Measurements from ENCODE around the gene PAX6.
"Not testable (repeated sequence)": the region's sequence is repeated elsewhere in the genome, so short reads cannot be mapped to it uniquely, and the experiment has no call there.

The PAX6 gene

DNA sequence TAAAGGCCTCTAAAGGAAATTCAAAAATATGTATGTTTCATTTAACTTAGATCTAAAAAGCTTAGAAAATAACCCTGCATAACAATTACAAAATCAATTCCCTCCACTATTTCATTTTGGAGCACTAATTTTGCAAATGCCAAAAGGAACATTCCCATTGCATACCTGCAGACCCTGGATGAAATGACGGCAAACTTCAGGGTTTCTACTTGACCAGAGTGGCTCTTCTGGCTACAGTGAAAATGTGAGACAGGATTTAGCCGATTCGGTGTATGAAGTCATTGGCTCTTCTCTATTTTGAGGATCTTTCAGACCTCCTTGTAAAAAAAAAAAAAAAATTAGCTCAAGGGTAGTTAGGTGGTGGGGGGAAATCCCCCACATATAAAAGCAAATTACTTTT, 44.1 kb downstream of the PAX6 start:
- no peak for DNase-seq (ENCODE audit: low read depth)

DNA sequence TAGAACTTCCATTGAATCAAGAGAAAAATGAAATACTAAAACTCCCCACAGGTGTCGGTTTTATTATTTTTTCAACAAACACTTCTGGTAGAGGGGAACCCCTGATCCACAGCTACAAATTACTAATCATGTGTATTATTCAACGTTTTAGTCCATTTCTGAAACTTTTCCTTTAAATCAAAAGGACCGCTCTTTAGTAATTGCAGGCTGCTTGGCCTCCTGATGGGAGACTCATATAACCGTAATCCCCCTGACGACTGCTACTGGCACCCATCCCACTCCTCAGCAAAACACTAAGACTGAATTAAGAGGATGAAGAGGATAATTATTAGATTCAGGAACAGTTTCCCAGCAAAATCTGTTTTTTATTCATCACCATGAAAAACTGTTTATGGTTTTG, 46.4 kb downstream of the PAX6 start:
- no peak for DNase-seq (ENCODE audit: low read depth)

DNA sequence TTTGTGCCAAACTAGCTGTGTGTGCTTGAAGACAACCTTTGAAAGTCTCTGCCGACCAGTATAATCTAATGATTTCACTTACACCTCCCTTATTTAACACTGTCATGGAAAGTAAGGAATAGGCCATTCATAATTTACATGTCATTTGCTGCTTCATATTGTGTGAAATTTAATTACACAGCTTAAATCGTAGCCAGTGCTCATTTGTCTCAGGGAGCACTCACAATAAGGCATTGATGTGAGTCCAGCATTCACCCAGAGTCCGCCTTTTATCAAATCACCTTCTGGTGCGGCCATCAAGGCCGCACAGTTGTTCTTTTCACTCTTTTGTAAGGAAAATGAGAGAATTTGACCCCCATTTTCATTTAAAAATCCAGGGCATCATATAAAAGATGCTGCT, 46.9 kb downstream of the PAX6 start:
- DNase-seq (ENCODE audit: low read depth) = no peak

DNA sequence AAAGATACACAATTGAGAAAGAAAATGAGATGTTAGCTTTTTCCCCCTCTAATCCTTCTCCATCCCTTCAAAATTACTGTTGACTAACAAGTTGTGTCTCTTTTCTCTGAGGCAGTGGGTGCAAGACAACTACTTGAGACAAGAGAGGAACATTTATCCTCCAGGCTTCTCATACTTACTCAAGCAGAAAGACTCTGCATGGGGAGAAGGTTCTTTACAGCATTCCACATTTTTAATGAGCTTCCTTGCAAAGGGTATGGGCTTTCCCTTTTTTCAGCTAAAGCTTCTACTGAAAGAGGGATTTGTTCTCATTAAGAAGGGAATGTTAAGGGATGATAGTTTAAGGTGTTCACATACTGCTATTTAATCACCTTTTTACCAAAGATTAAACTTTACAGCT, 47.8 kb downstream of the PAX6 start:
- no peak for DNase-seq (ENCODE audit: low read depth)

DNA sequence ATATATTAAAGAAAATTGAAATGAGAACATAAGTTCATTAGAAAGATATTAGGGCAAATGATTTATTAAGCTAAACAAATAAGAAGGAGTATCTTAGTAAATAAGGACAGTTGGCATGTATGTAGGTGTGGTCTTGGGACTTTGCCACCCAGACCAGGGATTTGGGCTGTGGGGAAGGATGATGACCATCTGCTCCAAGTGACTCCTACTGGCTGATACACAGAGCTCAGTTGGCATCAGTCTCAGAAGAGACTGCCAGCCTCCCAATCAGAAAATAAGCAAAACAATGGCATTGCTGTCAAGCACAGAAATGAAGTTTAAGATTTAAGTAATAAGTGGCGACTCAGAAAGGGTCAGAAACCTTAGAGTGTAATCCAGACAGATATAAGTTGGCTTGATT, 49.5 kb downstream of the PAX6 start:
- DNase-seq (ENCODE audit: low read depth) = no peak

DNA sequence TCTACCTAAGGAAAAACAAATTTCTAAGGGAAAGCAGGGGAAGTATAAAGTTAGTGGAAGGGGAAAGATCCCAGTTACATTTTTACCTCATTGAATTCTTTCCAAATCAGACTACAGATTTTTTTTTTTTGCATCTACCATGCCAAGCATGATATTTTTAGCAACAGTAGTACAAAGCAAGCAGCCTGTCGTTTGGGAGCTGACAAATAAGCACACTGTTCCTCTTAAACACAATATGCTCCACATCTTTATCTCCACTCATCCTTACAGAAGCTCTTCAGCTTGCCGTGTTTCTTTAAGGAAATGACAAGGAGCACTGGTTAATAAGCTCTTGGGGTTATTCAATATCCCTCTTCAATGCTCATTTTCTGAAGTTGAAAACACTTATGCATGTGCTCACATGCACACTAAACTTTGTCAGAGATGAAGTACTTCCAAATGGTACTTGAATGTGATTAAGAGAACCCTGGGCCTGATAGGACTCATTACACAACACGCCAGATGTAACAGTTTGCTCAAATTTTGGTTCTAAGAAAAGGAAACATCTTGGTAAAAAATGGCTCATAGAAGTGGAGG, 53.8 kb downstream of the PAX6 start:
- no peak for DNase-seq (ENCODE audit: low read depth)

DNA sequence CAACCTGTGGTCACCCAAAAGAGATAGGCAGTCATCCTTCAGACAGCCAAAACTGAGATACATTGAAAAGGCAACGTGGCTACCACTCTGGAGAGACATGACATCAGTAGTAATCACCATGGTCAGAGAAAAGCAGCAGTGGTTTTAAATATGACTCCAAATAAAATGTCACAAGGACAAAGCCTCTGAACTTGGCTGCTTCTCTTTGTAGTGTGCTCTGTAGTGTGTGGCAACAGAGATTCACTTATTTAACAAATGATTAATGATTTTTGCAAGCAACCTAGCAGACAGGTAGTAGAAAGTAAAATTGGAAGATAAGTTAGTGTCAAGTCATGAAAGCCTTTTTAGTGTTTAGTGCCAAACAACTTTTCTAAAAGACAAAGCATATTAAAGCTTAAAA, 63.5 kb downstream of the PAX6 start:
- DNase-seq (ENCODE audit: low read depth) = no peak

DNA sequence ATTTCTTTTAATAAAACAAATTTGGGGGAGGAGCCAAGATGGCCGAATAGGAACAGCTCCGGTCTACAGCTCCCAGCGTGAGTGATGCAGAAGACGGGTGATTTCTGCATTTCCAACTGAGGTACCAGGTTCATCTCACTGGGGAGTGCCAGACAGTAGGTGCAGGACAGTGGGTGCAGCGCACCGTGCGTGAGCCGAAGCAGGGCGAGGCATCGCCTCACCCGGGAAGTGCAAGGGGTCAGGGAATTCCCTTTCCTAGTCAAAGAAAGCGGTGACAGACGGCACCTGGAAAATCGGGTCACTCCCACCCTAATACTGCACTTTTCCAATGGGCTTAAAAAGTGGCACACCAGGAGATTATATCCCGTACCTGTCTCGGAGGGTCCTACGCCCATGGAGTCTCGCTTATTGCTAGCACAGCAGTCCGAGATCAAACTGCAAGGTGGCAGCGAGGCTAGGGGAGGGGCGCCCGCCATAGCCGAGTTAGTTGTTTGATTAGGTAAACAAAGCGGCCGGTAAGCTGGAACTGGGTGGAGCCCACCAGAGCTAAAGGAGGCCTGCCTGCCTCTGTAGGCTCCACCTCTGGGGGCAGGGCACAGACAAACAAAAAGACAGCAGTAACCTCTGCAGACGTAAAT, 70.3 kb downstream of the PAX6 start:
- DNase-seq (ENCODE audit: low read depth) = not testable (repeated sequence)

DNA sequence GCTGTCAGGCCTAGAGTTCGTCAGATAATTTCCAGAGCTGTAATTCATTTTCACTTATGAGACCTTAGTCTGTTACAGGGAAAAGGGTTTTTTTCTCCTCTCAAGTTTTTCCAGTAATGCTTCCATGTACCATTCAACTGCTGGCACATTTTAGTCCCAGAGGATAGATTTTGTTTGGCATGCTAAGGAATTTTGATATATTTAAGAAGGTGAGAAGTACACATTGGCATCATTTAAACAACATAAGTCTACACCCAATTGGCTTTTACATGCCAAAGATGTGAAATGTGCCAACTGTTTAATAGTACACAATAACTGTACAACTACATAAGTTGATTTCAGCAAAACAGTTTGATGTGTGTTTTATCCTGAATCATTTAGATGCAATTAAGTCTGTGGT, 71.0 kb downstream of the PAX6 start:
- DNase-seq (ENCODE audit: low read depth) = no peak

Measured in T-helper 22 cell (primary cell).